H1 (cell line): Measurements from ENCODE around the gene KYNU. TPM values are rescaled to one million over a fixed set of nuclear protein-coding genes. Genes with fewer than 3 reads are reported as not detected.
"Not testable (repeated sequence)": the region's sequence is repeated elsewhere in the genome, so short reads cannot be mapped to it uniquely, and the experiment has no call there.

Source experiments
- CTCF ChIA-PET: fragments of 300-600 bp; sonication (Branson Sonifier 250); formaldehyde crosslinking; loops from one replicate; lab custom pipeline; 2021; ENCODE audit not compliant: partially characterized antibody; lab: Charles Lee
- POLR2A ChIA-PET: fragments of 300-600 bp; sonication (Branson Sonifier 250); formaldehyde crosslinking; loops from one replicate; lab custom pipeline; 2021; ENCODE audit warnings: inconsistent platforms; ENCODE audit not compliant: partially characterized antibody; lab: Charles Lee
- DNase-seq, 2 experiments: peaks; one replicate each; pipeline versions ENCODE4 v3.0.0 to v3.0.0-alpha.2; 2010 to 2022; ENCODE audit warnings: low spot score in 2 of 2, low read depth in 1 of 2, mixed read lengths in 1 of 2
- FAIRE-seq: peaks from 2 replicates; lab custom pipeline; 2011; peaks lifted over from hg19 to GRCh38; lab: Jason Lieb, UNC
- H2AFZ ChIP-seq: 2 replicates; pipeline ENCODE4 v1.8.1; 2012; ENCODE audit warnings: low read length, inconsistent platforms
- H2AK5ac ChIP-seq: 2 replicates; pipeline ENCODE4 v1.6.1; 2013; ENCODE audit warnings: low read depth, low read length
- H2BK120ac ChIP-seq: replicated peaks from 2 replicates; pipeline ENCODE3; 2013; ENCODE audit warnings: low read depth, low read length, inconsistent platforms
- H2BK12ac ChIP-seq: 2 replicates; pipeline ENCODE4 v1.6.1; 2013; ENCODE audit warnings: low read depth, low read length
- H2BK15ac ChIP-seq: 2 replicates; pipeline ENCODE4 v1.6.1; 2013; ENCODE audit warnings: low read length
- H2BK20ac ChIP-seq: 2 replicates; pipeline ENCODE4 v1.6.1; 2013; ENCODE audit warnings: low read length
- H2BK5ac ChIP-seq: 2 replicates; pipeline ENCODE4 v1.6.1; 2013; ENCODE audit warnings: low read depth, low read length
- H3K14ac ChIP-seq: 2 replicates; pipeline ENCODE4 v1.6.1; 2013; ENCODE audit warnings: inconsistent platforms; ENCODE audit not compliant: insufficient read length
- H3K18ac ChIP-seq: 2 replicates; pipeline ENCODE4 v1.6.1; 2013; ENCODE audit warnings: low read length; ENCODE audit errors: extremely low read depth
- H3K23ac ChIP-seq: 2 replicates; pipeline ENCODE4 v1.6.1; 2013; ENCODE audit warnings: inconsistent platforms; ENCODE audit not compliant: insufficient read length
- H3K23me2 ChIP-seq: 2 replicates; pipeline ENCODE4 v1.6.1; 2013; ENCODE audit warnings: low read depth, low read length
- H3K27ac ChIP-seq: 2 replicates; pipeline ENCODE4 v1.6.1; 2011; ENCODE audit warnings: low read depth, low read length, inconsistent platforms
- H3K27me3 ChIP-seq, 4 experiments: replicated peaks in 1 of 4; 1 replicate in 1 of 4; 2 replicates in 3 of 4; pipeline versions ENCODE4 v1.6.1 to v1.8.1; 2011 to 2013; ENCODE audit warnings: low read length in 3 of 4, mild to moderate bottlenecking in 3 of 4, inconsistent platforms in 2 of 4, mixed read lengths in 2 of 4, moderate library complexity in 1 of 4; ENCODE audit not compliant: control insufficient read depth in 3 of 4, insufficient read depth in 3 of 4; ENCODE audit errors: extremely low read depth in 1 of 4
- H3K36me3 ChIP-seq, 4 experiments: 2 replicates each; pipeline versions ENCODE4 v1.6.1 to v1.8.1; 2011 to 2013; ENCODE audit warnings: mild to moderate bottlenecking in 4 of 4, low read length in 3 of 4, moderate library complexity in 2 of 4, control low read depth in 1 of 4, inconsistent platforms in 1 of 4; ENCODE audit not compliant: insufficient read depth in 4 of 4, control insufficient read depth in 2 of 4
- H3K4ac ChIP-seq: replicated peaks from 2 replicates; pipeline ENCODE3; 2013; ENCODE audit warnings: low read length, low read depth, mixed read lengths, inconsistent platforms; ENCODE audit not compliant: insufficient read length
- H3K4me1 ChIP-seq, 4 experiments: replicated peaks in 1 of 4; 1 replicate in 1 of 4; 2 replicates in 3 of 4; pipeline versions ENCODE4 v1.6.1 to v1.8.1; 2011 to 2013; ENCODE audit warnings: low read length in 3 of 4, inconsistent platforms in 2 of 4, mixed read lengths in 1 of 4; ENCODE audit not compliant: insufficient read depth in 4 of 4, control insufficient read depth in 3 of 4
- H3K4me2 ChIP-seq, 2 experiments: 2 replicates each; pipeline versions ENCODE4 v1.6.1 to v1.8.1; 2011 to 2013; ENCODE audit warnings: low read depth in 2 of 2, low read length in 2 of 2, control low read depth in 1 of 2, inconsistent platforms in 1 of 2, mild to moderate bottlenecking in 1 of 2; ENCODE audit not compliant: insufficient read depth in 1 of 2
- H3K4me3 ChIP-seq, 4 experiments: fragments of 200-600, 300-600 bp in 1 of 4; sonication (generic), shearing (Covaris generic), sonication (Bioruptor Twin) in 1 of 4; 2 replicates each; pipeline versions ENCODE4 v1.5.1 to v1.8.1; 2011 to 2016; ENCODE audit warnings: low read length in 4 of 4, low read depth in 3 of 4, control low read depth in 2 of 4, inconsistent platforms in 2 of 4, mild to moderate bottlenecking in 2 of 4, mixed read lengths in 1 of 4, moderate library complexity in 1 of 4; ENCODE audit not compliant: insufficient read depth in 2 of 4; ENCODE audit errors: extremely low read depth in 1 of 4
- H3K56ac ChIP-seq: replicated peaks from 2 replicates; pipeline ENCODE3; 2013; ENCODE audit warnings: low read depth, mild to moderate bottlenecking, mixed read lengths, low read length, inconsistent platforms; ENCODE audit not compliant: insufficient read length
- H3K79me1 ChIP-seq: 2 replicates; pipeline ENCODE4 v1.6.1; 2013; ENCODE audit warnings: low read depth, low read length, control low read depth
- H3K79me2 ChIP-seq, 2 experiments: 2 replicates each; pipeline versions ENCODE4 v1.6.1 to v1.8.1; 2012 to 2013; ENCODE audit warnings: low read length in 2 of 2, mild to moderate bottlenecking in 2 of 2, inconsistent platforms in 1 of 2; ENCODE audit not compliant: insufficient read depth in 2 of 2, control insufficient read depth in 1 of 2
- H3K9ac ChIP-seq, 4 experiments: replicated peaks in 1 of 4; 1 replicate in 1 of 4; 2 replicates in 3 of 4; pipeline versions ENCODE4 v1.6.1 to v1.8.1; 2011 to 2013; ENCODE audit warnings: low read depth in 3 of 4, low read length in 3 of 4, control low read depth in 2 of 4, mild to moderate bottlenecking in 2 of 4, moderate library complexity in 2 of 4, inconsistent platforms in 1 of 4; ENCODE audit errors: extremely low read depth in 1 of 4
- H3K9me3 ChIP-seq, 2 experiments: 2 replicates each; pipeline versions ENCODE4 v1.6.1 to v1.8.1; 2012 to 2013; ENCODE audit warnings: mild to moderate bottlenecking in 2 of 2, moderate library complexity in 2 of 2, control low read depth in 1 of 2, inconsistent platforms in 1 of 2, low read depth in 1 of 2, low read length in 1 of 2, mixed read lengths in 1 of 2; ENCODE audit not compliant: insufficient read depth in 2 of 2
- H4K20me1 ChIP-seq, 2 experiments: replicated peaks in 1 of 2; 2 replicates each; pipeline versions ENCODE3 to v1.8.1; 2011 to 2013; ENCODE audit warnings: inconsistent platforms in 2 of 2, low read length in 2 of 2, mild to moderate bottlenecking in 1 of 2; ENCODE audit not compliant: insufficient read depth in 2 of 2, control insufficient read depth in 1 of 2
- H4K5ac ChIP-seq: 2 replicates; pipeline ENCODE4 v1.6.1; 2013; ENCODE audit warnings: low read length, low read depth, mixed read lengths, inconsistent platforms; ENCODE audit not compliant: insufficient read length
- H4K8ac ChIP-seq: 2 replicates; pipeline ENCODE4 v1.8.0; 2013; ENCODE audit warnings: mild to moderate bottlenecking, moderate library complexity, low read length, inconsistent platforms; ENCODE audit not compliant: insufficient read depth; ENCODE audit errors: extremely low read depth
- H4K91ac ChIP-seq: replicated peaks from 2 replicates; pipeline ENCODE3; 2013; ENCODE audit warnings: low read length, mixed read lengths, inconsistent platforms; ENCODE audit not compliant: insufficient read length
- WGBS, 2 experiments: shearing (Covaris generic) in 1 of 2; methylation state at CpG; one replicate each; pipeline versions ENCODE4 v1.1.6 to v1.1.7; 2013 to 2015; ENCODE audit warnings: low lambda C conversion rate in 2 of 2, mixed read lengths in 2 of 2, inconsistent platforms in 1 of 2, low coverage in 1 of 2, missing lambda C conversion rate in 1 of 2; ENCODE audit not compliant: insufficient replicate concordance in 2 of 2, insufficient coverage in 1 of 2, insufficient read length in 1 of 2; ENCODE audit errors: extremely low coverage in 1 of 2, missing lambda C conversion rate in 1 of 2; 5-methylcytosine and 5-hydroxymethylcytosine counted together
- polyA plus RNA-seq, 7 experiments: library from polyadenylated mRNA; depleted of rRNA in 3 of 7; stranded (reverse) in 5 of 7; unstranded in 2 of 7; fragments of >200 nt in 5 of 7; fragments of 200-250 nt in 2 of 7; gene quantifications; 1 replicate in 5 of 7; 2 replicates in 1 of 7; 4 replicates in 1 of 7; pipeline versions ENCODE4 v1.2.1 to v1.2.3, GENCODE V29; 2011 to 2013; ENCODE audit warnings: missing spikeins in 2 of 7, mixed read lengths in 2 of 7
- total RNA-seq: library from RNA; stranded (reverse); fragmentation: NEBNext Ultra II Directional; extraction: Animal tissue kit (Norgen Biotek cat#: 25700); gene quantifications from 2 replicates; pipeline ENCODE4 v1.2.1, GENCODE V29; 2021

KYNU gene
- total and polyA plus RNA-seq, 2 of the 8 experiments (the other 6 are each of a cell fraction or from before 2014, with no cell fraction given), result 0.09 to 0.13 TPM

GRCh38 chr2:142903726-142904125, 26.3 kb downstream of the KYNU start:
- POLR2A ChIA-PET, H2BK120ac ChIP-seq, H3K27me3 ChIP-seq, H3K4ac ChIP-seq, H3K23me2 ChIP-seq, H2BK20ac ChIP-seq, H3K36me3 ChIP-seq, H3K4me3 ChIP-seq, H4K5ac ChIP-seq, H3K56ac ChIP-seq, H3K23ac ChIP-seq, CTCF ChIA-PET, H4K8ac ChIP-seq, H2BK15ac ChIP-seq, FAIRE-seq, H3K14ac ChIP-seq, H3K79me1 ChIP-seq, DNase-seq, H2BK12ac ChIP-seq, H2BK5ac ChIP-seq, H3K18ac ChIP-seq, H3K4me1 ChIP-seq, H3K27ac ChIP-seq, H3K4me2 ChIP-seq, H3K79me2 ChIP-seq, H4K91ac ChIP-seq, H2AK5ac ChIP-seq, H3K9ac ChIP-seq, H4K20me1 ChIP-seq, H3K9me3 ChIP-seq, H2AFZ ChIP-seq: not testable (repeated sequence)
- 89% methylated on average over 7 of the region's 7 CpGs; no CpG with 5 or more reads in 1 of the 2 experiments for WGBS, 2 experiments
